Right lobe of liver (tissue), 6 donors: ENCODE results near the gene OR52M1. TPM values are rescaled to one million over a fixed set of nuclear protein-coding genes. Genes with fewer than 3 reads are reported as not detected.

ENCODE experiments used
- ATAC-seq, 4 donors: fragments of 200-7000 bp; cut with Tn5 transposase; one replicate each; pipeline ENCODE4 v1.9.1; 2020; ENCODE audit warnings: mild to moderate bottlenecking in 4 of 4, moderate library complexity in 4 of 4
- DNase-seq, 3 donors: peaks; one replicate each; pipeline ENCODE4 v3.0.0-alpha.2; 2020
- H3K27ac ChIP-seq, 3 donors: fragments of 200-600 bp; one replicate each; pipeline ENCODE4 v1.8.0; 2022
- H3K27me3 ChIP-seq, 2 donors: fragments of 200-600 bp; one replicate each; pipeline ENCODE4 v1.8.0; 2022
- H3K36me3 ChIP-seq, 4 donors: fragments of 200-600 bp; sonication (generic) in 1 of 4; one replicate each; pipeline versions ENCODE4 v1.5.1 to v1.8.0; 2017 to 2022; ENCODE audit warnings: control low read depth in 1 of 4
- H3K4me1 ChIP-seq, 4 donors: fragments of 200-600 bp; sonication (generic) in 1 of 4; one replicate each; pipeline versions ENCODE4 v1.5.1 to v1.8.0; 2017 to 2022; ENCODE audit warnings: control low read depth in 1 of 4
- H3K4me3 ChIP-seq, 3 donors: fragments of 200-600 bp; one replicate each; pipeline ENCODE4 v1.8.0; 2022
- H3K9me3 ChIP-seq, 4 donors: fragments of 200-600 bp; sonication (generic) in 1 of 4; one replicate each; pipeline versions ENCODE4 v1.5.1 to v1.8.0; 2017 to 2022; ENCODE audit warnings: control low read depth in 1 of 4
- CTCF ChIP-seq, 4 donors: fragments of 200-600 bp in 3 of 4; fragments of 450-650 bp in 1 of 4; IDR thresholded peaks; one replicate each; pipeline versions ENCODE4 v1.5.1 to v1.8.0; 2016 to 2022; ENCODE audit warnings: antibody characterized with exemption in 4 of 4, mild to moderate bottlenecking in 2 of 4
- POLR2A ChIP-seq: fragments of 450-650 bp; IDR thresholded peaks from one replicate; pipeline ENCODE4 v1.6.1; 2017; ENCODE audit warnings: antibody characterized with exemption, mild to moderate bottlenecking
- WGBS: methylation state at CpG from one replicate; pipeline ENCODE4 v1.1.6; 2018; ENCODE audit warnings: low coverage, low lambda C conversion rate; ENCODE audit not compliant: insufficient coverage; ENCODE audit errors: missing lambda C conversion rate; 5-methylcytosine and 5-hydroxymethylcytosine counted together
- intact Hi-C, 2 donors: fragments of 100-400 bp; cut with DNase I; formaldehyde crosslinking; loops; one replicate each; pipeline versions ENCODE4 v1.11.2 to v1.14.1; 2022
- total RNA-seq, 6 experiments: library from RNA; depleted of rRNA in 2 of 6; stranded (reverse); fragments of >200 nt in 2 of 6; fragmentation: NEBNext Ultra II Directional in 3 of 6; extraction: Animal tissue kit (Norgen Biotek cat#: 25700) in 3 of 6; gene quantifications; one replicate each; pipeline versions ENCODE4 v1.1.0 to v1.2.4, GENCODE V29; 2016 to 2023
- donor health status: DM: no; HTN: yes; CAD: no.
- donor health status: DM: no; HTN: no; CAD: no.
- donor health status: DM: no; HTN: no; CAD: no.
- donor health status: DM: no; HTN: yes; CAD: no.
- donor health status: DM: no; HTN: yes; CAD: no.

The OR52M1 gene
- total RNA-seq, 6 experiments from 2014 or later: not detected

- Histone ChIP-seq H3K4me1 (no peaks in the 10 kb centered on the region), H3K4me3 (no peak overlapping the region), H3K36me3 (no peaks in the 10 kb centered on the region), H3K27me3 (no peaks in the 10 kb centered on the region), H3K27ac (no peak overlapping the region), H3K9me3 (no peaks in the 10 kb centered on the region)
- 41% methylated on average over 2 of the region's 2 CpGs for WGBS
- TF ChIP-seq POLR2A (no peak), CTCF (IDR thresholded peaks at IDR 0.05) (no peak)
- intact Hi-C loops: no loop called here
- no peak for ATAC-seq
- no peak for DNase-seq
These were observed 36.1 kb upstream of the OR52M1 start for GRCh38 chr11:4508886-4509285.

- H3K9me3 ChIP-seq: no peaks in the 10 kb centered on the region
- intact Hi-C loops: no loop called here
- H3K27ac ChIP-seq: no peak overlapping the region
- TF ChIP-seq POLR2A (no peak), CTCF (IDR thresholded peaks at IDR 0.05) (no peak)
- H3K4me3 ChIP-seq: no peak overlapping the region
- DNase-seq (no peak), ATAC-seq (no peak)
- no peaks in the 10 kb centered on the region for H3K27me3 ChIP-seq
- 38% methylated on average over 4 of the region's 5 CpGs for WGBS
- H3K4me1 ChIP-seq: no peaks in the 10 kb centered on the region
- H3K36me3 ChIP-seq: no peaks in the 10 kb centered on the region
These were observed 33.4 kb upstream of the OR52M1 start for GRCh38 chr11:4511282-4512245.

- no peaks in the 10 kb centered on the region for H3K27me3 ChIP-seq
- DNase-seq (no peak), ATAC-seq (no peak)
- no peaks in the 10 kb centered on the region for H3K9me3 ChIP-seq
- H3K4me3 ChIP-seq: no peak overlapping the region
- 61% methylated on average over 1 of the region's 1 CpG for WGBS
- no peak for TF ChIP-seq CTCF (IDR thresholded peaks at IDR 0.05)
- no peak for TF ChIP-seq POLR2A
- intact Hi-C loops: no loop called here
- no peak overlapping the region for H3K27ac ChIP-seq
- no peaks in the 10 kb centered on the region for H3K4me1 ChIP-seq
- H3K36me3 ChIP-seq: no peaks in the 10 kb centered on the region
These were observed 30.8 kb upstream of the OR52M1 start for GRCh38 chr11:4514196-4514595.

GRCh38 chr11:4522339-4522738, 22.7 kb upstream of the OR52M1 start:
- H3K9me3 ChIP-seq: no peaks in the 10 kb centered on the region
- no peaks in the 10 kb centered on the region for H3K4me1 ChIP-seq
- no peaks in the 10 kb centered on the region for H3K27me3 ChIP-seq
- ATAC-seq (no peak), DNase-seq (no peak)
- no peaks in the 10 kb centered on the region for H3K36me3 ChIP-seq
- intact Hi-C loops: no loop called here
- no peak overlapping the region for H3K4me3 ChIP-seq
- no peak overlapping the region for H3K27ac ChIP-seq
- WGBS: 40% methylated on average over 2 of the region's 2 CpGs
- TF ChIP-seq CTCF (IDR thresholded peaks at IDR 0.05) (no peak), POLR2A (no peak)
